ENCODE measurements around the gene ALOX5AP.

ALOX5AP gene

DNA sequence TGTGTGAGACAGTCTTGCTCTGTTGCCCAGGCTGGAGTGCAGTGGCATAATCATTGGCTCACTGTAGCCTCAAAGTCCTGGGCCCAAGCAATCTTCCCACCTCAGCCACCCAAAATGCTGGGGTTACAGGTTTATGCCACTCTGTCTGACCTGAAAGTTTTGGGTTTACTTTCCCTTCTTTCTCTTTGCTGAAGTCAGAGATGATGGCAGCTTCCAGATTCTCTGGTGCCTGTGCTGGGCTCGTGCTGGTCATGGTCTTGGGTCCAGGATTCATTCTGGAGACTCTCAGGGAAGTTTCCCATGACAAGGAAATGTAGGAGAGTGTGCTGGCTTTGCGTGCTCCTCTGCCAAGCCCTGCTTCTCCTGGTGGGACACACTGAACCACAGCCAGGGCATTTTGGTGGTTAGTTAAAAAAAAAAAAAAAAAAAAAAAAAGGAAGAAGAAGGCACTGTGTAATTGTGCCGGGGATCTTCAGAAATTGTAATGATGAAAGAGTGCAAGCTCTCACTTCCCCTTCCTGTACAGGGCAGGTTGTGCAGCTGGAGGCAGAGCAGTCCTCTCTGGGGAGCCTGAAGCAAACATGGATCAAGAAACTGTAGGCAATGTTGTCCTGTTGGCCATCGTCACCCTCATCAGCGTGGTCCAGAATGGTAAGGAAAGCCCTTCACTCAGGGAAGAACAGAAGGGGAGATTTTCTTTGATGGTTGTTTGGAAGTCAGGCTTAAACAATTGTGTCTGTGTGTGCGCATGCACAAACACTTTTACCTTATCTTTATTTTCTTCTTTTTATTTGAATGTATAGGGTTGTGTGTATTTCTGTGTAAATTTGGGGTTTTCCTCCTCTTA lies at the start of gene ALOX5AP:
Gene ALOX5AP, plus strand, starts transcription at position 519 of the 847 bp plus-strand sequence. Its CDS starts 63 bp downstream, at position 582.
- peak; percentile 36 for DNase-seq

DNA sequence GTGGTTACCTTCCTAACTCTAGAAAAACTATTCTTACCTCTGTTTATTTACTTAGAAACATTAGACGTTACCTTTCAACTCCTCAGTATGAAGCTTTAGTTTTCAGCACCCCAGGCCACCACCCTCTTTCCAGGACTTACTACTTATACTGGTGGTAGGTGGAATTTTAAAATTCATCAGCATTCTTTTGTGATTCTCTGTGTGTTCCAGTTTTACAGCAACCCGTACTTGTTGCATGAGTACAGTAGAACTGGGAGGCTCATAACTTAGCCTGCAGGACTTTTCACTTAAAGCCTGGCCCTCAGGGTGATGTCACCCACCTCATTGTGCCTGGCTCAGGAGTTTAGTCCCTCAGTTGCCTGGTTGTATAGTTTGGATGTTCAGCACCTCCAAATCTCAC lies 49.4 kb upstream of the ALOX5AP start:
- no peak for DNase-seq

DNA sequence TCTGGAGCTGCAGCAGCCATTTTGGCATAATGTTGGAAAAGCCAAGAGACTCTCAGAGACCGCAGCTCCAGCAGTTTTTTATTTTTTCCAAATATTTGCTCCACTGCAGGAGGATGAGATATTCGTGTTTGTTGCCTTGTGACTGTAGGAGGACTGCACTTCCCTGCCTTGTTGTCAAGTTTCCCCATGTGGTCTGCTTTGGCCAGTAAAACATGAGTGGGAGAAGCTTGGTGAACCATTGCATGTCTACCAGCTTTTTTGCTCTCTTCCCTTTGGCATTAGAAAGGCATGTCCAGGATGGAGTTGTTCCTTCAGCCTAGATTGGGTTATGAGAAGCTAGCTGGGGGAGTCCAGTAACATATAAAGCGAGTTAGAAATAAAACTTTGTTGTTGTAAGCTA lies 47.7 kb upstream of the ALOX5AP start:
- DNase-seq, result no peak

DNA sequence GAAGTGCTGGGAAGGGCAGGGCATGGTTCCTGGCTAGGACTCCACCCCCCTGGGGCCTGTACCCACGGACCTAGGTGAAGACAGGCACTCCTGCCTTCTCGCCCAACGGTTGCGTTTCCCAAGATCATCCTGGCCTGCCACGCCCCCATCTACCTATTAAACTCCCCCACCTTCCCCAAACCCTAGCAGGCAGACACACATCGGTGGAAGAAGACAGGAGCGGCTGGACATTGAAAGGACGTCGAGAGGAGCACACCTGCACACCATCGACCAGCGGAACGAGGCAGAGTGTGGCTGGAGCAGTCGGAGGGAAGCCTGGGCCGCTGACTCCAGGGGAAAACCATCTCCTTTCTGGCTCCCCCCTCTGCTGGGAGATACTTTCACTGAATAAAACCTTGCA lies 45.6 kb upstream of the ALOX5AP start:
- no peak for DNase-seq

DNA sequence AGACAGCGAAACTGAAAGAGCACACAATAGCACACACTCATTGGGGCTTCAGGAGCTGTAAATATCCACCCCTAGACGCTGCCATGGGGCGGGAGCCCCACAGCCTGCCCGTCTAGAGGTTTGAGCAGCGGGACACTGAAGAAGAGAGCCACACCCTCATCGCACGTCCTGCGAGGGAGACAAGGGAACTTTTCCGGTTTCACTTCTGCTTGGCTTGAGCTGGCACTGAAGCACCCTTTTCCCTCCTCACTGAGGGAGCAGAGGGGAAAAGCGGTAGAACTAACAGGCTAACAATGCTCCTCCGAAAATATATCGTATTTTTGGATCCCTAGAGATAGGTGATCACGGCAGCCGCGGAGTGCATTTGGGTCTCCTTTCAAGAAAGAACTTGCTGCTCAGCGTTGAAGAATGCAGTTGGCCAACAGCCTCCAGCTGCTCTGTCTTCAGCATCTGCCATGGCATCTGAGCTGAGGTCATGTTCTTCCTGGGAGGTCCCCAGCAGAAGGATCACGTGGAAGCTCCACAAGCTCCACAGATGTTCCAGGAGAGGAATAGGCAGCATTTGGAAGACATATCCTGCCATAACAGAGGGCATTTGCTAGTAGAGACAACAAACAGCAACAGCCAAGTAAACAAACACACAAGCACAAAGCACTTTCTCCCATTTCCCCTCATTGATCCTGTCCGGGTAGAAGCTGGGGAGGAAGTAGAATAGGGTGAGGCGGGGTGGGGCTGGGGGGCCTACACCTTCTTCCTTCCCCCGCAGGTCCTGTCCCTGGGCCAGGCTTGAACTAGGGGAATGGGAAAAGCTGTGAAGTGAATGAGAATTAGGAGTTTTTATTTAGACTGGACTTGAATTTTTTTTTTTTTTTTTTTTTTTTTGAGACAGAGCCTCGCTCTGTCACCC lies 44.8 kb upstream of the ALOX5AP start:
- DNase-seq, result no peak

DNA sequence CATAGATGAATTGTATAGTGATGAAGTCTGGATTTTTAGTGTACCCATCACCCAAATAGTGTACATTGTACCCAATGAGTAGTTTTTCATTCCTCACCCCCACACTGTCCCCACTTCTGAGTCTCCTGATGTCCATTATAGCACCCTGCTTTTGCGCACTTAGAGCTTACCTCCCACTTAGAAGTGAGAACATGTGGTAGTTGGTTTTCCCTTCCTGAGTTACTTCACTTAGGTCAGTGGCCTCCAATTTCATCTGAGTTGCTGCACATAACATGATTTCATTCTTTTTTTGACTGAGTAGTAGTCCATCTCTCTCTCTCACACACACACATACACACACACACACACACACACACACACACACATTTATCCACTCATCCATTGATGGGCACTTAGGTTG lies 43.2 kb upstream of the ALOX5AP start:
- no peak for DNase-seq

DNA sequence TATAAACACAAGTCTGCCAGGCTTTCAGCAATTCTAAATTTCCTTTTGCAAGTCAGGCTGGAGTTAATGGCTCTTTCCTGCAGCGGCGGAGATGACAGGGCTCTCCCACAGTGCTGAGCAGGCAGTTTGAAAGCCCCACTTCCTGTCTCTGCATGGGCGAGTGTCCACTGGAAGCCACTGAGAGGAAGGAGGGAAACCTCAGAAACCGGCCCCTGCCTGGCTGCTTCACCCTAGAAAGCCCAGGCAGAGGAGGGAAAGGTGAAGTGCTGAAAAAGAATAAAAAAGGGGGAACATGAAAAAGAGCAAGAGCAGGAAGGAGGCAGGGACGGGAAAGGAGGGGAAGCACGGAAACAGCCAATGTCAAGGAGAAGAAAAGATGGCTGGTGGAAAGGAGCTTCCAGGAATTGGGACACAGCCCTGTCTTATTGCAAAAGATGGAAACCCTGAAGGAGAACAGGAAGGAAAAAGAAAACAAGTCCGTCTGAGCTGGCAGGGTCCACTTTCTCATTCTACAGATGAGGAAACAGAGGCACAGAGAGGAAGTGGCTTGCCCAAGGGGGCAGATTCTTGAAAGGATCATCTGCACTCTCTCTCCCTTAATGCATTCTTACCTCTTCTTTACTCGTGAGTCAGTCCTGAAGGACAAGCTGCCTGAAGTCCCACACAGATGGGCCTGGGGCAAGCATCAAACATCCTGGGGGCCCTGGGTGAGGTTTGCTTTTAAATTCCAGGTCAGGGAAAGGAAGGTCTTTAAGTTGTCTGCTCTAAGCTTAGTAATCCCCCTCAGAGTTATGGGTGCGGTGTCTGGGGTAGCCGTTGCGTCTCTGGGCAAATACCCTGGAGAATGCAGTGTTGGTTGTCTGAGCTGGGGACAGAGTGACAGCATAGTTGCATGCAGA lies 38.8 kb upstream of the ALOX5AP start:
- no peak for DNase-seq

DNA sequence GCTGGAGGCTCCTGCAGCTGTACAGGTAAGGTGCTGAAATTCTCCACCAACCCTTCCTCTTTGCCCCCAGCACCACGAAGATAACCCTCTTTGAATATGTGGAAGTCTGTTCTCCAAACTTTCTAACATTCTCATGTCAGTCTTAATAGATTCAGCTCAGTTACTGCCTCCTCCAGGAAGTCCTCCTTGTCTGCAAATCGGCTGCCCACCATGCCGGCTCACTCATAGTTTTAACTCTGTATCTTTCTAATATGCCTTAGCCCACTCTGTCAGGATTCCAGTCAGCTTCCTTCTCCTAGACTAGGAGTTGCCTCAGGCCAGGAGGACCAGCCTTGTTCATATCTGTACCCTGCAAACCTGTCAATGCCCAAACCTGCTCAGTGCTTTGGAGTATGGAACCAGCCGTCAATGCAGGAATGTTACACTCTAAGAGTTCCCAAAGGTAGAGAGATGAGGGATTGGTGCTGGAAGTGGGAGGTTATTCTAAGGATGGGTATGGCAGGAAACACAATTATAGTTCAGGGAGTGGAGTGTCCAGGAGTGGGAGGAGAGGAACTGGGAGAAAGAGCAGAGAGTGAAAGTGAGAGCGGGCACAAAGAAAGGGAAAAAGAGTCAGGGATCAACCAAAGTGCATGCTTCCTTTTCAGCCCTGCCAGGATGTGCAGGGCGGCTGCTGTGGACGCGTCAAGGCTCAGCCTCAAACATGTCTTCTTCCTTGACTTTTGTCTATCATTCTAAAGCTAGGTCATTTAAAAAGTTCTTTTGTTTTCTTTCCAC lies 38.0 kb upstream of the ALOX5AP start:
- DNase-seq, result no peak

DNA sequence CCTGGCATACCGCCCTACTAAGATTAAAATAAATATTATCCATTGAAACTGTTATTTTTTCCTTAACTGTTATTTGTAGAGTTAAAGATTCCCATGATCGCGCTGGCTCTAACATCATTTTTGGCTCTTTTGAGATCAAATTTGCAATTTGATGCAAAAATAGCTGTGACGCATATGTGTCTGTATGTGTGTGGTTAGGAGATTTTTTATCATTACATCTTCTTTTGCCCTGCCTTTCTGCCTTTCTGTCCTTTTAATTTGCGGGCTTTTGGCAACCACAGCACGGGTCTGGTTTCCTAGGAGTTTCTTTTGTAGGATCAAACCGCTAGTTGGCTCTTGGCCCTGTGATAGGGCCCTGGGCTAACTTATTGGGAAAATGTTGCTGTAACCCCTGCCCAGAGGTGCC lies 37.3 kb upstream of the ALOX5AP start:
- no peak for DNase-seq

DNA sequence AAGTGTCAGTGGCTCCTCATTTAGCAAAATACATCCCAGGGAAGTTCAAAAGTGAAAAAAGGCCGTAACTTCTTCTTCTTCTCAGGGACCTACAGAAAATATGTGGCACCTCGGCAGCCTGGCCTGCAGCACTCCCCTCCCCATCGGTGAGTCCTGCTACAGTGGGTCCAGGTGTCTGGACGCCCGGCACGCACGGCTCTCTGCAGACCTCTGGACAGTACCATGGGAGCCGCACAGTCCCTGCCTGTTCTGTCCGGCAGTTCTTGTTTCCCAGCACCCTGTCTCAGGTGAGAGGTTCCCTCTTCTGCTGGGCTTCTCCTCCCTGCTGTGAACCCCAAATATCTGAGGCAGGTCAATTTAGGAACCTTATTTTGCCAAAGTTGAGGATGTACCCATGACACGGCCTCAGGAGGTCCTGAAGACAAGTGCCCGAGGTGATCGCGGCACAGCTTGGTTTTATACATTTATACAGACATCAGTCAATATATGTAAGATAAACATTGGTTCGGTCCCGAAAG lies 36.8 kb upstream of the ALOX5AP start:
- no peak for DNase-seq

DNA sequence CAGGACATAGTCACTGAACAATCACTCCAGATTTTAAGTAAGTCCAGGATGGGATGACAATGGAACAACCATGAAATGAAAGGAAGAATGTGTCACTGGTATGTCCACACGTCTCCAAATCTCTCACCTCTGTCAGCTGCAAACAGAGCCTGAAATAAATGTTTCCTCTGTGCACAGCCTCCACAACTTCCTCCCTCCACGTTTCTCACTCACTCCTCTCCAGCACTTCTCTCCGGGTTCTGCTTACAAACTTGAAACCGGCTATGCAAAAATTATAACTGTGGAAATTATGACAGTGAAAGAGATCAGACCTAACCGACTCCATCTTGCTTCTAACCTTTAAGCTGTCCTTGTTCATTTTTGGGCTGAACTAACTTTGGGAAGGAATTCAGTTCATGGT lies 35.0 kb upstream of the ALOX5AP start:
- DNase-seq, result no peak

DNA sequence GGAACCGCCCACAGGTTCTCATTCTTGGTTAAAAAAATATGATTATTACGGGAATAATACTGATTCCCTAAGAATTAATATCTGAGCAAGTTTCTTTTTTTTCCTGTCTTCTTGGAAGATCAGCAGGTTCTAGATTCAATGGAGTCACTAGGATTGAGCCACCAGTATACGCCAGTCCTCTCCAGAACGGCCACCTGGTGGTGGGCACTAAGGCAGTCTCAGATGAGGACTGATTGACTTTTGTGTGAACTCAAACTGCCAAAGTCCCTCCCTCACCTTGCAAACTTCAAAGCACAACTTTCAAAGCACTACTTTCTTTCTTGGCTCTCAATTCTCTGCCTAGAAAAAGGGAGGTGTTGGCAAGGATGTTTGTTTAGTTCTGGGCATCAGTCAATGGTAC lies 33.3 kb upstream of the ALOX5AP start:
- DNase-seq, result no peak

DNA sequence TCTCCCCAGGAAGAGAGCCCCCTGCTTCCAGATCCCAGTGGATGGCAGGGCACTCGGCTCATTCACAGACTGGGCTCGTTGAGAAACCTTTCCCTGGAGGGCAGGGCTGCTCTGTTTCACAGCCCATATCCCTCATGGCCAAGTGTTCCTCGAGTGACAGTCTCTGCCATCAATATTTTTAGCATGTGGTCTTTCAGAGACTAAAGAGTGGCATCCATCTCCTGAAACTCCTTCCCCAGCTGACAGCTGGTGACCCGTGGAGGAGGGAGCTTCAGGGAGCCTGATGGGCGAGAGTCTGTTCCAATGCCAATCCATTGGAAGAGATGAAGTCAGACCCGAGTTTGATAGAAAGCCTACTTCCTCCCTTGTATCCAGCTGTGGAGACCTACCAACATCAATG lies 30.7 kb upstream of the ALOX5AP start:
- no peak for DNase-seq

DNA sequence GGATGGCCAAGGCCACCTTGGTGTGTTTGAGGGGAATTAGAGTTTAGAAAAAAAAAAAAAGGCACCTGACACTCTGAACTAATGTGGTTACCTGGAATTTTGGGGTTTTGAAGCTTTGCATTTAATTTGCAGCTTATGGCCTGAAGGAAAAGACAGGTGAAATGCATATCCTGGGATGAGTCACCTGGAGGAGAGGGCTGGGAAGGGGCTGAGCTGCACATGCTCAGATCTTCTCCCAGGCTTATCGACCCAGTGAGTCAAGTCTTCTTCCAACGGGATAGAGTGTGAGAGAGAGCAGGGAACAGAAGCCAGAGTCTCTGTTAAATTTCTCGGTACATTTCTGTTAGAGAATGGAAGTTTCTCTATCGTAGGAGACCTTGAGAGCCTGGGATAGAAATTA lies 29.7 kb upstream of the ALOX5AP start:
- DNase-seq, result no peak

DNA sequence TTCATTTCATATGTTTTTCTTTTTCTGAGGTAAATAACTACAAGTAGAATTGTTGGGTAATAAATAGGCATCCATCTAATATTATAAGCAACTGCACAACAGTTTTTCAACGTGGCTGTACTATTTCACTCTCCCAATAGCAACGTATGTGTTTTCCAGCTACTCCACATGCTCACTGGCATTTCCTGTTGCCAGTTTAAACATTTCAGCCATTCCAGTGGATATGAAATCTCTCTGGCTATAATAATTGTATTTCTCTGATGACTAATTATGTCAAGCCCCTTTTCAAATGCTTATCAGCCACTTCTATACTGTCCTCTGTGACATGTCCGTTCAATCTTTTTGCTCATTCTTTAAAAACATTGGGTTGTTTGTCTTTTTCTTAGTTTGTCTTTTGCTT lies 26.8 kb upstream of the ALOX5AP start:
- no peak for DNase-seq

DNA sequence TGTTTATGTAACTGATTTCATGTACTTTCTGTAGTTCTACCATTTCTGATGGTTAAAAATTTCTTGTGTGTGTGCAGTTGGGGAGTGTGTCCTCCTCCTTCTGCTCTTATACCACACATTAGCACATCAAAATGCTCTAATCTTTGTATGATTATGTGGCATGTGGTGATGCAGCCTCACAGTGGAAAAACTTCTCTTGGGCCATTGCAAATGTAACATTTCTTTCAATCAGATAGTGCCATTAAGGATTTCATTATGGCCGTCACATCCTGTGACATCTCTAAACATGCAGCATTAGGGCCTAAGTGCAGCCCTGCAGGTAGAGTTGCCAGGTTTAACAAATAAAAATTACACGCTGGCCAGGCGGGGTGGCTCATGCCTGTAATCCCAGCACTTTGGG lies 24.9 kb upstream of the ALOX5AP start:
- no peak for DNase-seq

DNA sequence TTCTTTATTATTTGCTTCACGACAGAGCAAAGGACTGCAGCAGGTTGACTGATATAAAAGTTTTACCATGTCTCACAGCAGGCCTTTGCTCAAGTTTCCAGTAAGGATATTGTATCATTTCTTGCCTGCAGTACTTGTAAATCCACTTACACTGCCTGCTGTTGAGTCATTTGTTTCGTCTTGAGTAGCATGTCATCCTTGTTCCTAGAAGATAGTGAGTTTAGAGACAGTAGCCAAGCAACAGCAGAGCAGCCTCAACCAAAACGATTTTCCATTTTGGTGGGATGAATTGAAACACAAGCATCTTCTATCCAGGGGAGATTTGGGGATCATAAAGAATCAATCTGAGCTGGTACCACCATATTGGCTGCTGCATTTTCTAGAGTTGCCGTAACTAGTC lies 24.0 kb upstream of the ALOX5AP start:
- no peak for DNase-seq

DNA sequence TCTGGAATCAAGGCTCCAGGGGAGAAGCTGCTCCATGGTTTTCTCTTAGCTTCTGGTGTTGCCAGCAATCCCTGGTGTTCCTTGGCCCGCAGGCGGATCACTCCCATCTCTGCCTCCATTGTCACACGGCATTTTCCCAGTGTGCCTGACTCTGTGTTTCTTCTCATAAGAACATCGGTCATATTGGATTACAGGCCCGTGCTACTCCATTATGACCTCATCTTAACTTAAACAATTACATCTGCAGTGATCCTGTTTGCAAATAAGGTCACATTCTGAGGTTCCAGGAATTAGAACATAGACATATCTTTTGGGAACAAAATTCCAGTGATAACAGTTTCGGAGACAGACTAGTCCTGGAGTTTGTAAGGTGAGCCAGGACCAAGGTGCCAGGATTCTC lies 23.5 kb upstream of the ALOX5AP start:
- no peak for DNase-seq

DNA sequence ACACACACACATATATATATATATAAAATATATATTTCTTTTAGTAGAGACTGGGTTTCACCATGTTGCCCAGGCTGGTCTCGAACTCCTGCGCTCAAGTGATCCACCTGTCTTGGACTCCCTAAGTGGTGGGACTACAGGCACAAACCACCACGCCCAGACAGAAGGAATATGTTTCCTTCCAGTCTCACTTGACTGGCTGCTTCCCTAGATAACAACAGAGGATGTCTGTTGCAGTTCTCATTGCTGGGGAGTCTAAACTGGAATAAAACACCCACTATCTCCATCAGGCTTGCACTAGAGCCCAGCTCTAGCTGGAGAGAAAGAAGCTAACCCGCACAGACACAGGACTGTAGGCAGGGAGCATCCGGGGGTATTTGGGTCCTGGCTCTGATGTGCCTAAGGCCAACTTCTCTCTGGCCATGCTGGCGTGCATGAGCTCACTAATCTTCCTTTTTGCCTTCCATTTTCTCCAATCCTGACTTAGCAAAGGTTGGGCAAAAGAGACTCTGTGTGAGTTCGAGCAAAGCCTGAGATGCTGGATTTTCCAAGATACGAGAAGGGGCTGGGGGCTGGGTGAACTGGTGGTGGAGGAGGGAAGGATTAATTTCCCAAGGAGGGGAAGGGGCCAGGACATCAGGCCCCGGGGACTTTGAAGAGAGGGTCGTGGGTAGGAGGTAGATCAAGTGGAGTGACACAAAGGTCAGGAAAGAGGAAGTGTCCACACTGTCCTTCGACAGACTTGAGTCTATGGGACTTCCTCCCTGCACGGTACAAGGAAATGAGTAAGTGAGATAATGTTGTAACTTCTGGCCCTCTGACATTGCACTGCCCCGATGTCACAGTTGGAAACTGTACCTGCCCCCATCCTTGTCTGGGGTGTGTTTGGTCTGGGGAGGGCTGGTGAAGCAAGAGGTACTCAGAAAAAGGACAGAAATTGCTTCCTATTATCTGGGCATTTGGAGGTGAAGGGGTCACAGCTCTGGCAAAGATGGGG lies 22.5 kb upstream of the ALOX5AP start:
- DNase-seq, result no peak

DNA sequence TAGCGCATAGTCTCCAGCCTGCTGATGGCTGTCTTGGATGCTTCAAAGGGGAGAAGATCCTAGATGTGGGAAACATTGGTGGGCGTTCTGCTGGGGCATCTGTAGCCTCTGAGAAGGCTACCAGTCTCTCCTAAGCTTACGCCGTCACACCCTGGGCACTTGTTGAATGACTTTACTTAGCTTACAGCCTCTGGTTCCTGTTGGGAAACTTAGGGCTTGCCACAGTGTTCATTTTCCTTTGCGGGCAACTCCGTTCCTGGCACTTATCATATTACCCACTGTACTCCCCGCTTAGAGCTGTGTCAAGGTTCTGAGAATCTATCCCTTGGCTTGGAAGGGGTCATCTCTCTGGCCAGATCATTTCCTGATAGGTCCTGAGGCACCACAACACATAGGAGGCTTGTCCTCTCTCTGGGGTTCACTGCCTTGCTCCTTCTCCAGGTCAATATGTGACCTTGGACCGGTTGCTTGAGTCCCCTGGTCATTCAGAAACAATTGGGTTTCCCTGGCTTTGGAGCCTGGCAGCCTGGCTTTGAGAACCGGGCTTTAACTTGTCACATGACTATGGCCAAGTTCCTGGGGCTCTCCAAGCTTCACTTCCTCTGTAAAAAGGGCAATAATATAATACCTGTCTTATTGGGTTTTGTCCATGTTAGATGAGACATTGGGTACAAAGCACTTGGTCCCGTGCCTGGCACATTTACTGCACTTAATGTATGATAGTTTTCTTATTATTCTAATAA lies 20.5 kb upstream of the ALOX5AP start:
- no peak for DNase-seq

All from stimulated activated CD4-positive, alpha-beta T cell treated with anti-CD3 and anti-CD28 coated beads, Interleukin-4, amount 100 ng/mL, for 24 hours (primary cell).